Keratinocyte (primary cell): Measurements from ENCODE around the gene GADD45B.

Experiments
- EZH2 ChIP-seq: IDR thresholded peaks from one replicate; pipeline ENCODE4 v1.6.1; 2012; ENCODE audit warnings: inconsistent platforms, mild to moderate bottlenecking, low read length, moderate library complexity
- TF ChIP-seq, protein P1 (sequence below), 3 experiments: IDR thresholded peaks in 1 of 3; conservative IDR thresholded peaks in 1 of 3; optimal IDR thresholded peaks in 1 of 3; 2 replicates in 2 of 3; 3 replicates in 1 of 3; pipeline versions ENCODE3 to v1.5.1; 2011; ENCODE audit warnings: low read length in 3 of 3, mild to moderate bottlenecking in 3 of 3, moderate library complexity in 2 of 3, control low read depth in 1 of 3, inconsistent platforms in 1 of 3; ENCODE audit not compliant: insufficient read depth in 2 of 3; ENCODE audit errors: extremely low read depth in 1 of 3

DNA sequence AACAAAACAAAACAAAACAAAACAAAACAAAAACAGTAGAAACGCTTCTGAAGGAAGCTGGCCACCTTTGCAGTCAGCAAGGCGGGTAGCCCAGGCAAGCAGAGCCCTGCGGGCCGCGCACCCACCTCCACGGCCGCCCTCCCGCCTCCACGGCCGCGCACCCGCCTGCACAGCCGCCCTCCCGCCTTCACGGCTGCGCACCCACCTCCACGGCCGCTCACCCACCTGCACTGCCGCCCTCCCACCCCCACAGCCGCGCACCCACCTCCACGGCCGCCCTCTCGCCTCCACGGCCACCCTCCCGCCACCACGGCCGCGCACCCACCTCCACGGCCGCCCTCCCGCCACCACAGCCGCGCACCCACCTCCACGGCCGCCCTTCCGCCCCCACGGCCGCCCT, 39.5 kb upstream of the GADD45B start:
- TF ChIP-seq, protein P1, sequence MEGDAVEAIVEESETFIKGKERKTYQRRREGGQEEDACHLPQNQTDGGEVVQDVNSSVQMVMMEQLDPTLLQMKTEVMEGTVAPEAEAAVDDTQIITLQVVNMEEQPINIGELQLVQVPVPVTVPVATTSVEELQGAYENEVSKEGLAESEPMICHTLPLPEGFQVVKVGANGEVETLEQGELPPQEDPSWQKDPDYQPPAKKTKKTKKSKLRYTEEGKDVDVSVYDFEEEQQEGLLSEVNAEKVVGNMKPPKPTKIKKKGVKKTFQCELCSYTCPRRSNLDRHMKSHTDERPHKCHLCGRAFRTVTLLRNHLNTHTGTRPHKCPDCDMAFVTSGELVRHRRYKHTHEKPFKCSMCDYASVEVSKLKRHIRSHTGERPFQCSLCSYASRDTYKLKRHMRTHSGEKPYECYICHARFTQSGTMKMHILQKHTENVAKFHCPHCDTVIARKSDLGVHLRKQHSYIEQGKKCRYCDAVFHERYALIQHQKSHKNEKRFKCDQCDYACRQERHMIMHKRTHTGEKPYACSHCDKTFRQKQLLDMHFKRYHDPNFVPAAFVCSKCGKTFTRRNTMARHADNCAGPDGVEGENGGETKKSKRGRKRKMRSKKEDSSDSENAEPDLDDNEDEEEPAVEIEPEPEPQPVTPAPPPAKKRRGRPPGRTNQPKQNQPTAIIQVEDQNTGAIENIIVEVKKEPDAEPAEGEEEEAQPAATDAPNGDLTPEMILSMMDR (optimal IDR thresholded peaks at IDR 0.05 in 1 of 3, IDR thresholded peaks at IDR 0.05 in 1 of 3, conservative IDR thresholded peaks at IDR 0.05 in 1 of 3; ENCODE audit: extremely low read depth in 1 of 3, insufficient read depth in 2 of 3, low read length in 3 of 3) = no peak
- no peak for TF ChIP-seq EZH2
